ENCODE results near the gene ACD. TPM values are rescaled to one million over a fixed set of nuclear protein-coding genes. Genes with fewer than 3 reads are reported as not detected.

ACD gene
- total and polyA plus RNA-seq, 9 of the 15 experiments (the other 6 are each of a cell fraction or from before 2014, with no cell fraction given) = 4.2 to 47.4 (median 19.2) TPM

GRCh38 chr16:67702130-67702529, 42.1 kb upstream of the ACD start:
- no TSS peak for BruUV-seq (replicated peaks)
- Histone ChIP-seq H3K9ac (ENCODE audit: insufficient read depth in 1 of 2, low read depth in 2 of 2, low read length in 2 of 2) (no peak overlapping the region), H3K9me3 (replicated peaks; ENCODE audit: control insufficient read depth, insufficient read depth, low read depth, low read length) (peaks cover 3% of the 10 kb centered on the region), H3K4me3 (no peak overlapping the region), H3K9me1 (ENCODE audit: control insufficient read depth, insufficient read depth, low read length) (no peaks in the 10 kb centered on the region), H3K27ac (ENCODE audit: extremely low read depth, low read depth, low read length) (no peak overlapping the region), H2AFZ (ENCODE audit: low read depth, low read length) (no peak overlapping the region), H3K4me1 (replicated peaks in 1 of 2; ENCODE audit: control insufficient read depth in 2 of 2, insufficient read depth in 2 of 2, low read length in 2 of 2) (no peaks in the 10 kb centered on the region), H3K79me2 (ENCODE audit: control insufficient read depth, insufficient read depth, low read length) (no peaks in the 10 kb centered on the region), H4K20me1 (replicated peaks; ENCODE audit: control insufficient read depth, insufficient read depth, low read length) (no peaks in the 10 kb centered on the region), H3K27me3 (ENCODE audit: control insufficient read depth in 2 of 2, insufficient read depth in 2 of 2, low read length in 2 of 2) (no peaks in the 10 kb centered on the region), H3K4me2 (ENCODE audit: insufficient read depth, low read length) (no peak overlapping the region), H3K36me3 (ENCODE audit: control insufficient read depth, insufficient read depth, low read length) (peaks cover 8% of the 10 kb centered on the region; the same call in 1 of the 3 replicates)
- in situ Hi-C loops (cut with MboI) = no loop called here
- ATAC-seq (no peak), DNase-seq (ENCODE audit: extremely low read depth in 1 of 4, low spot score in 3 of 4) (no peak), FAIRE-seq (no peak)
- intact Hi-C loops (cut with micrococcal nuclease) = no loop called here
- 75% methylated on average over 4 of the region's 4 CpGs for WGBS (ENCODE audit: insufficient coverage, low coverage, missing lambda C conversion rate)
- ChIA-PET CTCF (ENCODE audit: low intra/inter-chr PET ratio) (no interaction called here), POLR2A (interaction anchor here (0.7 to 0.9 kb wide), 3 partner anchors 11 to 26 kb away, joined by 3 to 6 read pairs (median 3); no protein-coding TSS in a partner anchor)
- TF ChIP-seq AFF4 (CRISPR knock-in tag; IDR thresholded peaks at IDR 0.05) (no peak), LARP7 (IDR thresholded peaks at IDR 0.05) (no peak), ZNF589 (CRISPR knock-in tag; IDR thresholded peaks at IDR 0.05; ENCODE audit: low read depth) (no peak)

Data from K562 (cell line).